Measurements from ENCODE around the gene EFCAB6. TPM values are rescaled to one million over a fixed set of nuclear protein-coding genes. Genes with fewer than 3 reads are reported as not detected.

EFCAB6 gene
- total RNA-seq, 1 experiment from 2014 or later, result 0.52 TPM

DNA sequence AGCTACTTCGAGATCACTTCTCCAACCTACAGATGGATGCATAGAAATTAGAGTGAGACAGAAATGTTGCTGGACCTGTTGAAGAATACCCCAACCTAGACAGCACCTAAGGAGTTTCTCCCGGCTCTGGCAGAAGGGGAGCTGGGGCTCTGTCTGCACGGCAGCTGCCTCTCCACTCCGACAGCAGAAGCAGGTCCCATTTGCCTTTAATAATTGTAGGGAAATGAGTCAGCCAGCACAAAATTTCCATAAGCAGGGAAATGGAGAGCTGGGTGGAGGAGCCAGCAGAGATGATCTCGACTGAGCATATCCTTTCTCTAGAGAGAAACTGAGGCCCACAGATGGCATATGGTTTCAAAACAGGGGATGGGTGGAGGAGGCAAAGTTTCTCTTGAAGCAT is 80.1 kb downstream of the EFCAB6 start:
- ChIA-PET CTCF (no interaction called here), POLR2A (no interaction called here)
- no peak for ATAC-seq

More for the DNA sequence above, 80.1 kb downstream of the EFCAB6 start:
- DNase-seq (ENCODE audit: low read depth, low spot score), result no peak
- Histone ChIP-seq H3K9me3 (ENCODE audit: control insufficient read depth in 1 of 2, insufficient read depth in 1 of 2, low read depth in 1 of 2, low read length in 2 of 2) (no peaks in the 10 kb centered on the region), H3K9me2 (ENCODE audit: insufficient read depth) (no peaks in the 10 kb centered on the region), H2AFZ (ENCODE audit: low read depth, low read length, poor library complexity, severe bottlenecking) (no peak overlapping the region), H4K20me1 (ENCODE audit: insufficient read depth) (no peaks in the 10 kb centered on the region), H3K4me2 (ENCODE audit: low read length) (no peak overlapping the region), H3K4me3 (replicated peaks in 1 of 2; ENCODE audit: low read depth in 1 of 2, low read length in 2 of 2) (no peak overlapping the region), H3K27ac (ENCODE audit: low read depth, low read length) (no peak overlapping the region), H3K4me1 (ENCODE audit: control insufficient read depth in 1 of 2, insufficient read depth in 2 of 2, low read length in 2 of 2) (no peaks in the 10 kb centered on the region), H3K9ac (ENCODE audit: low read length) (no peak overlapping the region), H3K36me3 (ENCODE audit: control insufficient read depth in 1 of 2, insufficient read depth in 2 of 2, low read length in 2 of 2) (no peaks in the 10 kb centered on the region), H3K79me2 (ENCODE audit: insufficient read depth, low read length) (no peaks in the 10 kb centered on the region), H3K27me3 (ENCODE audit: insufficient read depth, low read length) (peaks cover 47% of the 10 kb centered on the region)
- BruUV-seq (replicated peaks), result no TSS peak
- RAD21 ChIA-PET (ENCODE audit: low non-redundant PET in 1 of 2, low total read pairs in 2 of 2, uncharacterized antibody in 2 of 2, unreplicated experiment in 2 of 2), result no interaction called here
- intact Hi-C loops (cut with micrococcal nuclease), result no loop called here
- TF ChIP-seq SIN3A (IDR thresholded peaks at IDR 0.05; ENCODE audit: low read depth), result no peak
- TF ChIP-seq, protein P1, sequence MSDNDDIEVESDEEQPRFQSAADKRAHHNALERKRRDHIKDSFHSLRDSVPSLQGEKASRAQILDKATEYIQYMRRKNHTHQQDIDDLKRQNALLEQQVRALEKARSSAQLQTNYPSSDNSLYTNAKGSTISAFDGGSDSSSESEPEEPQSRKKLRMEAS (IDR thresholded peaks at IDR 0.05), result no peak
- TF ChIP-seq RAD21 (IDR thresholded peaks at IDR 0.05; ENCODE audit: low read depth), result no peak
- TF ChIP-seq EGR1 (IDR thresholded peaks at IDR 0.05; ENCODE audit: low read depth), result no peak
- TF ChIP-seq, protein P2, sequence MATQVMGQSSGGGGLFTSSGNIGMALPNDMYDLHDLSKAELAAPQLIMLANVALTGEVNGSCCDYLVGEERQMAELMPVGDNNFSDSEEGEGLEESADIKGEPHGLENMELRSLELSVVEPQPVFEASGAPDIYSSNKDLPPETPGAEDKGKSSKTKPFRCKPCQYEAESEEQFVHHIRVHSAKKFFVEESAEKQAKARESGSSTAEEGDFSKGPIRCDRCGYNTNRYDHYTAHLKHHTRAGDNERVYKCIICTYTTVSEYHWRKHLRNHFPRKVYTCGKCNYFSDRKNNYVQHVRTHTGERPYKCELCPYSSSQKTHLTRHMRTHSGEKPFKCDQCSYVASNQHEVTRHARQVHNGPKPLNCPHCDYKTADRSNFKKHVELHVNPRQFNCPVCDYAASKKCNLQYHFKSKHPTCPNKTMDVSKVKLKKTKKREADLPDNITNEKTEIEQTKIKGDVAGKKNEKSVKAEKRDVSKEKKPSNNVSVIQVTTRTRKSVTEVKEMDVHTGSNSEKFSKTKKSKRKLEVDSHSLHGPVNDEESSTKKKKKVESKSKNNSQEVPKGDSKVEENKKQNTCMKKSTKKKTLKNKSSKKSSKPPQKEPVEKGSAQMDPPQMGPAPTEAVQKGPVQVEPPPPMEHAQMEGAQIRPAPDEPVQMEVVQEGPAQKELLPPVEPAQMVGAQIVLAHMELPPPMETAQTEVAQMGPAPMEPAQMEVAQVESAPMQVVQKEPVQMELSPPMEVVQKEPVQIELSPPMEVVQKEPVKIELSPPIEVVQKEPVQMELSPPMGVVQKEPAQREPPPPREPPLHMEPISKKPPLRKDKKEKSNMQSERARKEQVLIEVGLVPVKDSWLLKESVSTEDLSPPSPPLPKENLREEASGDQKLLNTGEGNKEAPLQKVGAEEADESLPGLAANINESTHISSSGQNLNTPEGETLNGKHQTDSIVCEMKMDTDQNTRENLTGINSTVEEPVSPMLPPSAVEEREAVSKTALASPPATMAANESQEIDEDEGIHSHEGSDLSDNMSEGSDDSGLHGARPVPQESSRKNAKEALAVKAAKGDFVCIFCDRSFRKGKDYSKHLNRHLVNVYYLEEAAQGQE (IDR thresholded peaks at IDR 0.05; ENCODE audit: low read depth), result no peak
- TF ChIP-seq CEBPB (IDR thresholded peaks at IDR 0.05; ENCODE audit: low read depth), result no peak
- no peak for TF ChIP-seq TCF7L2 (IDR thresholded peaks at IDR 0.05; ENCODE audit: borderline replicate concordance, extremely low read depth, insufficient read depth, insufficient read length)
- TF ChIP-seq EZH2 (IDR thresholded peaks at IDR 0.05), result no peak
- TF ChIP-seq ELF1 (IDR thresholded peaks at IDR 0.05; ENCODE audit: borderline replicate concordance, low read depth), result no peak
- no peak for TF ChIP-seq POLR2AphosphoS5 (IDR thresholded peaks at IDR 0.05; ENCODE audit: low read depth, low read length)
- TF ChIP-seq, protein P3, sequence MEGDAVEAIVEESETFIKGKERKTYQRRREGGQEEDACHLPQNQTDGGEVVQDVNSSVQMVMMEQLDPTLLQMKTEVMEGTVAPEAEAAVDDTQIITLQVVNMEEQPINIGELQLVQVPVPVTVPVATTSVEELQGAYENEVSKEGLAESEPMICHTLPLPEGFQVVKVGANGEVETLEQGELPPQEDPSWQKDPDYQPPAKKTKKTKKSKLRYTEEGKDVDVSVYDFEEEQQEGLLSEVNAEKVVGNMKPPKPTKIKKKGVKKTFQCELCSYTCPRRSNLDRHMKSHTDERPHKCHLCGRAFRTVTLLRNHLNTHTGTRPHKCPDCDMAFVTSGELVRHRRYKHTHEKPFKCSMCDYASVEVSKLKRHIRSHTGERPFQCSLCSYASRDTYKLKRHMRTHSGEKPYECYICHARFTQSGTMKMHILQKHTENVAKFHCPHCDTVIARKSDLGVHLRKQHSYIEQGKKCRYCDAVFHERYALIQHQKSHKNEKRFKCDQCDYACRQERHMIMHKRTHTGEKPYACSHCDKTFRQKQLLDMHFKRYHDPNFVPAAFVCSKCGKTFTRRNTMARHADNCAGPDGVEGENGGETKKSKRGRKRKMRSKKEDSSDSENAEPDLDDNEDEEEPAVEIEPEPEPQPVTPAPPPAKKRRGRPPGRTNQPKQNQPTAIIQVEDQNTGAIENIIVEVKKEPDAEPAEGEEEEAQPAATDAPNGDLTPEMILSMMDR (IDR thresholded peaks at IDR 0.05 in 2 of 3, conservative IDR thresholded peaks at IDR 0.05 in 1 of 3; ENCODE audit: borderline replicate concordance in 1 of 3, insufficient read depth in 1 of 3, low read depth in 2 of 3, low read length in 2 of 3), result no peak
- TF ChIP-seq, protein P4, sequence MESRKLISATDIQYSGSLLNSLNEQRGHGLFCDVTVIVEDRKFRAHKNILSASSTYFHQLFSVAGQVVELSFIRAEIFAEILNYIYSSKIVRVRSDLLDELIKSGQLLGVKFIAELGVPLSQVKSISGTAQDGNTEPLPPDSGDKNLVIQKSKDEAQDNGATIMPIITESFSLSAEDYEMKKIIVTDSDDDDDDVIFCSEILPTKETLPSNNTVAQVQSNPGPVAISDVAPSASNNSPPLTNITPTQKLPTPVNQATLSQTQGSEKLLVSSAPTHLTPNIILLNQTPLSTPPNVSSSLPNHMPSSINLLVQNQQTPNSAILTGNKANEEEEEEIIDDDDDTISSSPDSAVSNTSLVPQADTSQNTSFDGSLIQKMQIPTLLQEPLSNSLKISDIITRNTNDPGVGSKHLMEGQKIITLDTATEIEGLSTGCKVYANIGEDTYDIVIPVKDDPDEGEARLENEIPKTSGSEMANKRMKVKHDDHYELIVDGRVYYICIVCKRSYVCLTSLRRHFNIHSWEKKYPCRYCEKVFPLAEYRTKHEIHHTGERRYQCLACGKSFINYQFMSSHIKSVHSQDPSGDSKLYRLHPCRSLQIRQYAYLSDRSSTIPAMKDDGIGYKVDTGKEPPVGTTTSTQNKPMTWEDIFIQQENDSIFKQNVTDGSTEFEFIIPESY (IDR thresholded peaks at IDR 0.05; ENCODE audit: extremely low read depth, insufficient replicate concordance, low read length), result no peak
- TF ChIP-seq EZH2phosphoT487 (IDR thresholded peaks at IDR 0.05; ENCODE audit: borderline replicate concordance), result no peak
- no peak for TF ChIP-seq POLR2A (IDR thresholded peaks at IDR 0.05; ENCODE audit: borderline replicate concordance, extremely low read depth, insufficient read depth, insufficient read length)
- no peak for TF ChIP-seq CBX3 (IDR thresholded peaks at IDR 0.05; ENCODE audit: low read depth)
- no peak for TF ChIP-seq SP1 (IDR thresholded peaks at IDR 0.05; ENCODE audit: low read depth)
- no peak for TF ChIP-seq ZFX (IDR thresholded peaks at IDR 0.05)
